NCI-H2227 treated with DMSO at 0.1 percent for 48 hours (cell line): Measurements from ENCODE around the gene MCRS1.

ENCODE experiments used
- DNase-seq: peaks from one replicate; lab custom pipeline; 2025; lab: John Stamatoyannopoulos, UW

Gene MCRS1

GRCh38 chr12:49582850-49583249 lies 14.9 kb upstream of the MCRS1 start:
- DNase-seq: no peak

DNA sequence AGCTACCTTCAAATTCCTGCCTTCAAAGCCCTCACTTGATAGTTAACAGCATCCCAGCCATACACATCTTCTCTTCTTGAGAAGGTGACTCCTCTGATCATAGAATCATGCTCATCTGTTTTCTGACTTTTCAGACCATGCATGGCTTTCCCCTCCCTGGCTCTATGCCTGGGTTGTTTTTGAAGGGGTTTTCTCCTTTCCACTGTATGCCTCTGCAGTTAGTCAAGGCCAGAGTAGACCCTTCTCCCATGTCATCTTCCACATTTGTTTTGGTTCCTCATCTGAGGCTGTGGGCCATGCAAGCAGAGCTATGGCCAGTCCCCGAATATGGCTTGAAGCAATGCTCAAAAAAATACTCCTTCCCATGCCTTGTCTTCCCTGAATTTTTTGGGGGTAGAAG lies 14.3 kb upstream of the MCRS1 start:
- DNase-seq: no peak

DNA sequence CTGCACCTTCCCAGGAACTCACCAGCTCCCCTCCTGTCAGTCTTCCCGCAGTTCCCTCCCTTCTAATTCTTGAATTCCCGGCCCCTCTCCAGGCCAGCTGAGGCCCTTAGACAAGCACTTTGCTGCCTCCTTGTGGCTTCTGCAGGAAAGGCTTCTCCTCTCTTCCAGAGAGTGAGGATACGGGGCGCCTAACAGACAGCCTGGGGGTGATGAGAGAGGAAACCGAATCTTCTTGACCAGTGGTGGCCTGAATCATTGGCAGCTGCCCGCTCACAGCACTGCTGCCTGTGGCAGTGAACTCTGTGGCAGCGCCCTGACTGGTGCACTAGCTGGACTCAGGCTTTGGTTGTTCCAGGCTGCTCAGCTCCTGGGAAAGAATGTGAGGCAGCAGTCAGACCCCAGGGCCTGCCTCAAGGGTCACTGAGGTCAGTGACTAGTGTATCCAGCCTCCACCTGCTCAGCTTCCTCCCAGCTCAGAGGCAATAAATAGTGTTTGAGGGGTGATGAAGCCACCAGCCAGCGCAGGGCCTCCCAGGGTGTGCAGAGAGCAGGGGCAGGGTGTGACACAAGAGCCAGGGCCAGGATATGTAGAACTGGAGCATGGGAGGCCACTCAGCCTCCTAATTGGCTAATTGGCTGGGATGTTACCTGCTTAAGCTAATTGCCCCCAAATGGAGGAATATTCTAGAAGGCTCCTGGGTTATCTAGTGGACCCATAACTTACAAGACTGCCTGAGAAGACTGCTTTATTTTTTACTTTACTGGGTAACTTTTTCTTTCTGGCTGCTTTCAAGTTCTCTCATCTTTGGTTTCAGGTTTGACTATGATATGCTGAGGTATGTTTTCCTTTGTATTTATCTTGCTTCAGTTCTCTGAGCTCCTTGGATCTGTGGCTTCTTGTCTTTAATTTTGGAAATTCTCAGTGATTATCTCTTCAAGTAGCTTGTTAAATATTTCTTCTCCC lies 12.9 kb upstream of the MCRS1 start:
- DNase-seq: peak; percentile 59

GRCh38 chr12:49578471-49579112 lies 10.7 kb upstream of the MCRS1 start:
- DNase-seq: no peak

DNA sequence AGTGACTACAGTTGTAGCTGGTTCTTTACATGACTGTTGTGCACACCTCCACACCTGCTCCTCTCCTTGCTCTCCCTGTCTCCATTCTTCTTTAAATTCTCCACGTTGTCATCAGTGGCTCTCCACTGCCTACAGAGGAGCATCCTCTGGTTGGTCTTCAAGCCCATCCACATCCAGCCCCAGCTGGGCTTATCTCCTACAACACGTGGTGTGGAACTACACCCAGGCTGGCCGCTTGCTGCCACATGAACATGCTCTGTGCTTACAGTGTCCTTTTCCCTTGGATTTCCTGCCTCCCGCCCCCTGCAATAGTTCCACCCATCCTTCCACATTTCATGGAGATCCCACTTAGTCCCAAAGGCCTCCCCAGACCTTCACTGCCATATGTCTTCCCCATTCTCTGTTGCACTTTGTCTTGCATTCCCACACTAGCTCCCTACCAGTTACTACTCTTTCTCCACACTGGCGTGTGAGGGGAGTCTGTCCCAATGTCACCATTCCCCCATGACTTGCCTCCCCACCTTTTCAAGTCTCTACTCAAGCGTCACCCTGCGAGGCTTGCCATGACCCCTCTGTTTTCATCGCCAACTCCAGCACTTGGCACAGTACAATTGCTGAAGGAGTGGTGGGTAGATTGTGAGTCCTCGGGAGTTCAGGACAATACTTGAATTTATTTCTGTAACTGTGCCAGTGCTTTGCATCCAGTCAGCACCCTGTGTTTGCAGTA lies 9.8 kb upstream of the MCRS1 start:
- DNase-seq: no peak

- DNase-seq: peak; percentile 20
Measured at GRCh38 chr12:49568442-49569162, 660 bp upstream of the MCRS1 start.

DNA sequence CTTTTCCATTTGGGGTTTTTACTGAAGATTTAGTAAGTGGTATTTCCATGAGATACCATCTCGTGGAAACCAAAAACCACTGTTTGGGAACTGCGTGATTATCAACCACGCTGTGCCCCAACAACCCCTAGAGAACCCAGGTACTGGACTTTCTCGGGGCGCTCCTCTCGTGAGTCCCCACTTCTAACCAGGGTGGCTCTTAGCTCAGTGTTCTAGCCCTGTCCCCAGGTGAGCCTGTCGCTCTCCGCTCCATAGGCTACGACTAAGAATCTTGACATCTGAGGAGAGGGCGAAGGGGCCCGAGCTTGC lies 686 bp downstream of the MCRS1 start:
- DNase-seq: no peak

GRCh38 chr12:49566361-49566760 lies 1.6 kb downstream of the MCRS1 start:
- DNase-seq: no peak

DNA sequence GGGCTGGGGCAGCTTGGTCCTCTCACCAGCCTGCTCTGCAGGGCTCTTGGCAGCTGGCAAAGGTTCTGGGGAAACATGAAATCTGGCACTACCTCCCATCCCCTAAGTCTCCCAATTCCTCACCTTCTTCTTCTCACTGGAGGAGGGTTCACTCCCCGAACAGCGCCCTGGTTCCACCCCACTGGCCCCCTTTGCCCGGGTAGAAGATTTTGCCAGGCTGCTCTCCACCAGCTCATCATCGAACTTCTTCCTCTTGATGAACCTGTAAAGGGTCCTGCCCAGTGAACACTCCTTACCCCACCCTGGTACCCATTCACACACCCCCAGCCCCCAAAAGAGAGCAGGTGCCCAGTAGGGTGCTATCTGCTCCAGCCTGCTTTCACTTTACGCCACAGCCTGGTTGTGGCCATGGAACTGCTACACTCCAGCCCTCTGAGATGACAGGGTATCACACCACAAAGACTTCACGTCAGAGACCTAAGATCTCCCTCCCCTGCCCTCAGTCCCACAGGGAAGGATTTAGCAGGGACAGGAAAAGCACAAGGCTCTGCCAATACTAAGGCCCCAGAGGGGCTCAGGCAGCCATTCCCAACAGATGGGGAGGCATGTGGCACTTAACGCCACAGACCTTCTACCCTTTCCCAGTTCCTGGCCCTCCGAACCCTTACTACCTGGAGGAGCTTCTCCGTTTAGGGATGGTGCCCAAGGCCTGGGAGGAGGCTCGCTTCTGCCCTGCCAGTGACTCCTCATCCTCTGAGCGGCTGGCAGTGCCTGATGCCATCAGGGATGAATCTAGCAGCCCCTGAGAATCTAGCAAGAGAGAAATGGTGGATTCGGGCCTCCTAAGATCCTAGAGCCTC lies 2.3 kb downstream of the MCRS1 start:
- no peak for DNase-seq

- no peak for DNase-seq
Measured at GRCh38 chr12:49564686-49565405, 3.1 kb downstream of the MCRS1 start.

DNA sequence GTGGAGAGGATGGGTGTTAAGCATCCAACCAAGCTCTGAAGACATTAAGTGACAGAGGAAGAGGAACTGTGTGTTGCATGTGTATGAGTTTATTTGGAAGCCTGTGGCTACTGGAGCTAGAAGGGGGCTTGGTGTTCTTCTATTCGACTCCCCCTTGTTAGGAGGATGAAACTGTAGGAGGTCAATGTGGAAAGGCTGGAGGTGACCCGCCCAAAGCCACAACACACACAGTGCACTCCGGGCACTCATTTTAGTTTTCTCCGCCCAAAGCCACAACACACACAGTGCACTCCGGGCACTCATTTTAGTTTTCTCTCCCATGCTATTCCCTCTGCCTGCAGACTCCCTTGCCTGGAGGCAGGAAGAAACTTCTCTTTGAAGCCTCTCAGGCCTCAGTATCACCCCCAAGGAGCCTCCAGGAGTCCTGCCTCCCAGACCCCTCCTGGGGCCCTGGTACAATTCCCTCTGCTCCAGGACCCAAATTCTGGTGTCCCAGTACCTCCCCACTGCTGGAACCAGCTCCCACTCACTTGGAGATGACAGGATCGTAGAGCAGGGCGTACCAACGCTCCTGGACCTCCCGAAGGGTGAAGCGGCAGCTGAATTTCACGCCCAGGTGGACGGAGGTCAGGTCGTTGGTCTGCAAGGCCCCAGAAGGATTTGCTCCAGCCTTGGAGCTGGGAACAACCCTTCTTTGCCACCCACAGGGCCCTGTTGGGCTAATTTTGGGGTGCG lies 3.8 kb downstream of the MCRS1 start:
- no peak for DNase-seq

GRCh38 chr12:49562831-49563230 lies 5.1 kb downstream of the MCRS1 start:
- no peak for DNase-seq

- no peak for DNase-seq
Measured at GRCh38 chr12:49562233-49562632, 5.7 kb downstream of the MCRS1 start.

- no peak for DNase-seq
Measured at GRCh38 chr12:49560695-49561094, 7.2 kb downstream of the MCRS1 start.

- no peak for DNase-seq
Measured at GRCh38 chr12:49559011-49559675, 8.8 kb downstream of the MCRS1 start.

GRCh38 chr12:49558526-49558925 lies 9.4 kb downstream of the MCRS1 start:
- no peak for DNase-seq

GRCh38 chr12:49557917-49558215 lies 10.1 kb downstream of the MCRS1 start:
- DNase-seq: no peak

- no peak for DNase-seq
Measured at GRCh38 chr12:49557187-49557916, 10.6 kb downstream of the MCRS1 start.
